ENCODE data around the gene C17orf114.

Gene C17orf114

DNA sequence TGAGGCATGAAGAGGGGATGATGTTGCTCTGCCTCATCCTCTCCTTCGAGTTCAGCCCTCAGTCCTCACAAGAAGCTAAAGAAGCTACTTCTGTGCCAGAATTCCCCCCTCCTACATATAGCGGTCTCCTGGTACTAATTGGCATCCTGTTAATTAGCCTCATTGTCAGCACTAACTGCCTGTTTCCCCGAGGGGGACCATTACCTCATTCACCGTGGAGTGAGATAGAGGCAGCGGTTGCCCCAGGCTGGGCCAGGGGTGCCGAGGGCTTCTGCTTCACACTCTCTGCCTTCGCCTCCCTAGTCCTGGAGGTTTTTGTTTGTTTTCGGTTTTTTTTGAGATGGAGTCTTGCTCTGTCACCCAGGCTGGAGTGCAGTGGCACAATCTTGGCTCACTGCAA, 25.3 kb upstream of the C17orf114 start:
- H3K36me3 ChIP-seq (ENCODE audit: control insufficient read depth, insufficient read depth, low read length) = no peaks in the 10 kb centered on the region
- no peaks in the 10 kb centered on the region for H3K79me2 ChIP-seq
- H3K4me3 ChIP-seq (ENCODE audit: low read depth, low read length) = no peak overlapping the region
- H3K9ac ChIP-seq = no peak overlapping the region
- H3K9me3 ChIP-seq (ENCODE audit: control insufficient read depth, low read length) = no peaks in the 10 kb centered on the region
- no peak overlapping the region for H3K4me2 ChIP-seq (ENCODE audit: low read length)
- H3K27ac ChIP-seq = no peak overlapping the region
- no peak for TF ChIP-seq CTCF (IDR thresholded peaks at IDR 0.05)
- no peaks in the 10 kb centered on the region for H3K4me1 ChIP-seq
- no peak overlapping the region for H2AFZ ChIP-seq
- no peaks in the 10 kb centered on the region for H3K27me3 ChIP-seq (ENCODE audit: control insufficient read depth, insufficient read depth, low read length)

GRCh38 chr17:4823373-4824089, 21.4 kb upstream of the C17orf114 start:
- no peak for TF ChIP-seq CTCF (IDR thresholded peaks at IDR 0.05)
- Histone ChIP-seq H3K4me2 (ENCODE audit: low read length) (no peak overlapping the region), H3K4me1 (no peaks in the 10 kb centered on the region), H3K4me3 (ENCODE audit: low read depth, low read length) (no peak overlapping the region), H3K79me2 (no peaks in the 10 kb centered on the region), H3K9ac (no peak overlapping the region), H2AFZ (no peak overlapping the region), H3K27ac (no peak overlapping the region), H3K27me3 (ENCODE audit: control insufficient read depth, insufficient read depth, low read length) (no peaks in the 10 kb centered on the region), H3K9me3 (ENCODE audit: control insufficient read depth, low read length) (no peaks in the 10 kb centered on the region), H3K36me3 (ENCODE audit: control insufficient read depth, insufficient read depth, low read length) (no peaks in the 10 kb centered on the region)

- no peak for TF ChIP-seq CTCF (IDR thresholded peaks at IDR 0.05)
- Histone ChIP-seq H3K36me3 (ENCODE audit: control insufficient read depth, insufficient read depth, low read length) (no peaks in the 10 kb centered on the region), H3K27ac (no peak overlapping the region)
Observed at GRCh38 chr17:4822835-4823234, 20.7 kb upstream of the C17orf114 start.

GRCh38 chr17:4818276-4818675, 16.1 kb upstream of the C17orf114 start:
- no peak overlapping the region for H3K27ac ChIP-seq
- H3K36me3 ChIP-seq (ENCODE audit: control insufficient read depth, insufficient read depth, low read length) = no peaks in the 10 kb centered on the region

More at GRCh38 chr17:4822835-4823234, 20.7 kb upstream of the C17orf114 start:
- H3K9ac ChIP-seq = no peak overlapping the region
- no peaks in the 10 kb centered on the region for H3K79me2 ChIP-seq
- H3K4me1 ChIP-seq = no peaks in the 10 kb centered on the region
- no peaks in the 10 kb centered on the region for H3K9me3 ChIP-seq (ENCODE audit: control insufficient read depth, low read length)
- H3K27me3 ChIP-seq (ENCODE audit: control insufficient read depth, insufficient read depth, low read length) = no peaks in the 10 kb centered on the region
- H3K4me3 ChIP-seq (ENCODE audit: low read depth, low read length) = no peak overlapping the region
- H3K4me2 ChIP-seq (ENCODE audit: low read length) = no peak overlapping the region
- H2AFZ ChIP-seq = no peak overlapping the region

More at GRCh38 chr17:4818276-4818675, 16.1 kb upstream of the C17orf114 start:
- no peak overlapping the region for H2AFZ ChIP-seq
- no peak for TF ChIP-seq CTCF (IDR thresholded peaks at IDR 0.05)
- no peaks in the 10 kb centered on the region for H3K4me1 ChIP-seq
- H3K9ac ChIP-seq = no peak overlapping the region
- H3K4me2 ChIP-seq (ENCODE audit: low read length) = no peak overlapping the region
- H3K27me3 ChIP-seq (ENCODE audit: control insufficient read depth, insufficient read depth, low read length) = no peaks in the 10 kb centered on the region
- no peak overlapping the region for H3K4me3 ChIP-seq (ENCODE audit: low read depth, low read length)
- no peaks in the 10 kb centered on the region for H3K79me2 ChIP-seq
- H3K9me3 ChIP-seq (ENCODE audit: control insufficient read depth, low read length) = no peaks in the 10 kb centered on the region
